Suprapubic skin (tissue), 4 donors: ENCODE measurements around the gene TRIP13. TPM values are rescaled to one million over a fixed set of nuclear protein-coding genes. Genes with fewer than 3 reads are reported as not detected.

ENCODE experiments used
- DNase-seq, 2 donors: peaks; one replicate each; pipeline ENCODE4 v3.0.0-alpha.2; 2019; ENCODE audit warnings: low spot score in 2 of 2
- H3K27ac ChIP-seq: fragments of 200-600 bp; sonication (generic); one replicate; pipeline ENCODE4 v1.5.1; 2019
- H3K27me3 ChIP-seq: fragments of 200-600 bp; sonication (generic); one replicate; pipeline ENCODE4 v1.5.1; 2019
- H3K36me3 ChIP-seq: fragments of 200-600 bp; sonication (generic); one replicate; pipeline ENCODE4 v1.5.1; 2019
- H3K4me1 ChIP-seq: fragments of 200-600 bp; sonication (generic); one replicate; pipeline ENCODE4 v1.5.1; 2019
- H3K4me3 ChIP-seq: fragments of 200-600 bp; sonication (generic); one replicate; pipeline ENCODE4 v1.5.1; 2019; ENCODE audit warnings: mild to moderate bottlenecking
- H3K9me3 ChIP-seq: fragments of 200-600 bp; sonication (generic); one replicate; pipeline ENCODE4 v1.5.1; 2019
- CTCF ChIP-seq, 2 donors: fragments of 200-600 bp in 1 of 2; fragments of 450-650 bp in 1 of 2; sonication (generic) in 1 of 2; IDR thresholded peaks; one replicate each; pipeline ENCODE4 v1.5.1; 2016 to 2019; ENCODE audit warnings: antibody characterized with exemption in 2 of 2, mild to moderate bottlenecking in 1 of 2, moderate library complexity in 1 of 2
- EP300 ChIP-seq: sonication (generic); formaldehyde crosslinking; IDR thresholded peaks from one replicate; pipeline ENCODE4 v1.6.1; 2017; ENCODE audit warnings: antibody characterized with exemption
- POLR2A ChIP-seq, 2 donors: fragments of 450-650 bp; IDR thresholded peaks; one replicate each; pipeline ENCODE4 v1.6.1; 2017; ENCODE audit warnings: antibody characterized with exemption in 2 of 2, mild to moderate bottlenecking in 2 of 2, moderate library complexity in 2 of 2
- POLR2AphosphoS5 ChIP-seq, 3 donors: sonication (generic); formaldehyde crosslinking; IDR thresholded peaks; one replicate each; pipeline ENCODE4 v1.6.1; 2017; ENCODE audit warnings: antibody characterized with exemption in 3 of 3
- WGBS: methylation state at CpG from one replicate; pipeline ENCODE4 v1.1.5; 2018; 5-methylcytosine and 5-hydroxymethylcytosine counted together
- total RNA-seq, 4 donors: library from RNA; depleted of rRNA; stranded (reverse); fragments of >200 nt; gene quantifications; one replicate each; pipeline ENCODE4 v1.1.0, GENCODE V29; 2016

TRIP13 gene
- total RNA-seq, 4 donors from 2014 or later, result 1.1 to 3.7 (median 1.6) TPM

GRCh38 chr5:949815-950560, 57.3 kb downstream of the TRIP13 start:
- Histone ChIP-seq H3K36me3 (no peaks in the 10 kb centered on the region), H3K27me3 (peaks cover 68% of the 10 kb centered on the region), H3K27ac (no peak overlapping the region), H3K4me3 (no peak overlapping the region), H3K4me1 (peaks cover 18% of the 10 kb centered on the region), H3K9me3 (no peaks in the 10 kb centered on the region)
- DNase-seq, result no peak
- WGBS, result 93% methylated on average over 17 of the region's 17 CpGs
- no peak for TF ChIP-seq EP300
- no peak for TF ChIP-seq CTCF (IDR thresholded peaks at IDR 0.05)
- no peak for TF ChIP-seq POLR2A (IDR thresholded peaks at IDR 0.05)
- no peak for TF ChIP-seq POLR2AphosphoS5 (IDR thresholded peaks at IDR 0.05)

- Histone ChIP-seq H3K9me3 (no peaks in the 10 kb centered on the region), H3K4me3 (no peak overlapping the region), H3K36me3 (no peaks in the 10 kb centered on the region), H3K27ac (no peak overlapping the region), H3K27me3 (peaks cover 63% of the 10 kb centered on the region), H3K4me1 (peaks cover 11% of the 10 kb centered on the region)
- TF ChIP-seq EP300 (no peak), CTCF (IDR thresholded peaks at IDR 0.05) (no peak), POLR2A (IDR thresholded peaks at IDR 0.05) (no peak), POLR2AphosphoS5 (IDR thresholded peaks at IDR 0.05) (no peak)
- DNase-seq, result peak in 1 of 2 donors; percentile 72
- WGBS, result 86% methylated on average over 11 of the region's 16 CpGs
Measured at GRCh38 chr5:951940-952596, 59.4 kb downstream of the TRIP13 start.

- H3K36me3 ChIP-seq, result no peaks in the 10 kb centered on the region
- no peak overlapping the region for H3K27ac ChIP-seq
- no peak for TF ChIP-seq POLR2AphosphoS5 (IDR thresholded peaks at IDR 0.05)
- no peak for TF ChIP-seq POLR2A (IDR thresholded peaks at IDR 0.05)
- TF ChIP-seq CTCF (IDR thresholded peaks at IDR 0.05), result no peak
- no peak for TF ChIP-seq EP300
- peak in 1 of 2 donors; percentile 58 for DNase-seq
- peaks cover 60% of the 10 kb centered on the region for H3K27me3 ChIP-seq
- no peaks in the 10 kb centered on the region for H3K9me3 ChIP-seq
- no peak overlapping the region for H3K4me3 ChIP-seq
- WGBS, result 88% methylated on average over 10 of the region's 13 CpGs
- H3K4me1 ChIP-seq, result peaks cover 15% of the 10 kb centered on the region
Measured at GRCh38 chr5:952597-953271, 60.0 kb downstream of the TRIP13 start.

GRCh38 chr5:953535-954449, 61.1 kb downstream of the TRIP13 start:
- DNase-seq, result peak in 1 of 2 donors; percentile 76
- TF ChIP-seq EP300, result no peak
- no peak for TF ChIP-seq CTCF (IDR thresholded peaks at IDR 0.05)
- no peak for TF ChIP-seq POLR2A (IDR thresholded peaks at IDR 0.05)
- no peak for TF ChIP-seq POLR2AphosphoS5 (IDR thresholded peaks at IDR 0.05)
- 87% methylated on average over 19 of the region's 24 CpGs for WGBS
- Histone ChIP-seq H3K27me3 (peaks cover 52% of the 10 kb centered on the region), H3K27ac (no peak overlapping the region), H3K4me1 (peaks cover 18% of the 10 kb centered on the region), H3K4me3 (no peak overlapping the region), H3K9me3 (no peaks in the 10 kb centered on the region), H3K36me3 (no peaks in the 10 kb centered on the region)
